HG02970 (cell line): ENCODE data around the gene CLBA1.

Experiments used
- ATAC-seq: cut with Tn5 transposase; IDR thresholded peaks from one replicate; pipeline ENCODE4 v1.9.1; 2021; ENCODE audit warnings: mild to moderate bottlenecking, moderate library complexity, moderate number of reproducible peaks; ENCODE audit not compliant: unreplicated experiment, low FRiP score

The CLBA1 gene

DNA sequence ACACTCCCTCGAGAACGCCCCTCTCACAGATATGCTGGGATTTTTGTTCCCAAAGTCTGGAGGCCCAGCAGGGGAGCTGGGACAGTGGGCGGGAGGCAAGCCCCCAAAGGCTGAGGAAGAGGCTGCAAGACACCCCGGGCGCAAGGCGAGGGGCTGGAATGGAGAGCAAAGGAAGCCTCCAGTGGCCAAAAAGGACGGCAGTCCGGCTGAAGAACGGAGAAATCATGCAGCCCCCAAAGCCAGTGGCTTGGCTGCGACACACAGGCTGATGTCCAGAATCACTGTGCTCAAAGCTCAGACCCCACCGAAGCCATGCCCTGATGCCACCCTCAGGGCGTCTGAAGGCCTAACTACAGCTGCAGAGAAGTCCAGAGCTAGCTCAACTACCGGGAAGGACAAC lies 10.9 kb downstream of the CLBA1 start:
- ATAC-seq, result no peak

DNA sequence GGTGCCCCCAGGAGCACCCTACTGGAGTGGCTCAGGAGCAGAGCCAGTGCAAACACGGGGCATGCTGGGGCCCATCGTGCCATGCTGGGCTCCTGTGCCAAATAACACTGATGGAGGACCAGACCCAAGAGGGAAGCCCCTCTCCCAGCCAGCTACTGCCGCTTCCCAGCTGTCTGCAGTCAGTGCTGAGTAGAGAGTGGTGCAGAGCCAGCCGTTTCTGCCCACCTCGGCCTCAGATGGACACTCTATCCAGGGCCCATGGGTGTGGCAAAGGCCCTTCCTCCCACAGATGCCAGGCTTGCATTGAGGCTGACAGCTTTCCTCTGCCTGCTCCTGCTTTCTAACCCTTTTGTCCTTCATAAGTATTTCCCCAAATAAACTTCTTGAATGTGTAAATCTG lies 13.2 kb downstream of the CLBA1 start:
- ATAC-seq, result no peak

DNA sequence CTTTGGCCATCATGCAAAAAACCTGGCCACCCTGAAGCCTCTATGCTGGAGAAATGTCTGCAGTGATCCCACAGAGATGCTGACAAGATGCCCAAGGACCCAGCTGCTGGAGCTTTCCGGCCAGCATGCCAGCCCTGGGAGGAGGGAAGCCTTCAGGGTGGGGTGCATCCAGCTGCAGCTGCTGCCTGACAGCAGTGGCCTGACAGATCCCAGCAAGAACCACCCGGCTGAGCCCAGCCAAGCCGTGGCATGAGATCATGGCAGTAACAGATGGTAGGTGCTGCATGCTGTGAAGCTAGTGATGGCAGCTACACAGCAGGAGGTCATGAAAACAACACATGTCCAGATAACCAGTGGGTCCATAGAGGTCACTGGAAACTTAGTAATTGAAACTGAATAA lies 13.8 kb downstream of the CLBA1 start:
- no peak for ATAC-seq

DNA sequence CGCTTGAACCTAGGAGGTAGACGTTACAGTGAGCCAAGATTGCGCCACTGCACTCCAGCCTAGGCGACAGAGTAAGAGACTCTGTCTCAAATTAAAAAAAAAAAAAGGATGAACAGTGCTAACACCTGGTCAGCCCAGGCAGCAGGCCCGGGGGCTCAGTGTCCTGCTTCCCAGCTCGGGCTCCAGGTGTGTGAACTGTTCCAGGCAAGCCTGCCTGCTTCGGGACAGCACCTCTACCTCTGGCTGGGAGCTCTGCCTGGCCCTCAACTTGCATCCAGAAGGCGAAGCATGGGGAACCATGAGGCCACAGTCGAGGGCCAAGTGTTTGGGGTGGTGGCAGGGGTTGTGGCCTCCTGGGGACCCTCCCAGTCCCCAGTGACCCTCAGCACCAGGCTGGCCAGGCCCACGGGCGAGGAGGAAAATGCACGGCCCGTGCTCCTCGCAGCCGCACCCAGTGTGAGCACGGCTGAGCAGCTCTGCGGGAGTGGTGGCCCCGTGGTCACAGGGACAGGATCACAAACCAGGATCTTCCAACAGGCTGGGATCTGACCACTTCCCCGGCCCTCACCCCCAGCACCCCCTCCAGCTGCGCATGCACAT lies 19.8 kb downstream of the CLBA1 start:
- ATAC-seq, result no peak

DNA sequence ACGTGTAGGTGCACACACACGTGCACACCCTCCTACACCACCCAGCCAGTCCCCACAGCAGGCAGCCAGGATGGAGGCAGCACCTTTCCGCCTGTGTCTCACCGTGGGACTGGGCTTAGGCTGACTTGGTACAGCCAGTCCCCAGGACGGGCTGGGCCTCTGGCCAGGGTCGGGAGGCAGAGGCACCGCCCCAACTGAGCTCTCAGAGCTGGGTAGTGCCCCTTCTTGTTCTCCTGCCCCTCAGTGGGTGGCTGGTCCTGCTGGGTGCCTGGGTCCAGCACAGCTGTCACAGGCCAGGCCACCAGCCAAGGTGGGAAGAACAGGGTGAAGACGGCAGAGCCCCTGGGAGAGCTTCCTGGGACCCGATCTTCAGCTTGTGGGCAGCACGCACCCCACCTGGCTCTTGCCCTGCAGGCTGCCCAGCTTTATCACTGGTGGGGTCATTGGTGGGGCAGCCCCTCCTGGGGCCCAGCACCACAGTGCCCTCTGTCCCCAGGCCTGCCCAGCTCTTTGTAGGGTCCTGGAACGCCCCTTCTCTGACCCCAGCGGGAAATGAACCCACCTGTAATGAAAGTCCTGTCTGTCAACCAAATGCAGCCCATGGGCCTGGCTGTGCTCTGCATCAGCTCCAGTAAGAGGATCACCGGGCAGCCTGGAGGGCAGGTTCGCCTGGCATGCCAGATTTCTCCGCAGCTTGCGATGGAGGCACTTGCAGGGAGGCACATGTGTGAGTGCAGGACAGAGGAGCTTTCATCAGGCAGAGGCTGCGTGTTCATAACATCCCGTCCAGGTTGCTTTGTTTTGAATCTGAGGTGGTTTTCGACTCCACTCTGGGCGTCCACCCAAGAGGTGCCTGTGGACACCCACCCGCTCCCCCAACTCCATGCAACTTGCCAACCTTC lies 20.6 kb downstream of the CLBA1 start:
- ATAC-seq, result no peak

DNA sequence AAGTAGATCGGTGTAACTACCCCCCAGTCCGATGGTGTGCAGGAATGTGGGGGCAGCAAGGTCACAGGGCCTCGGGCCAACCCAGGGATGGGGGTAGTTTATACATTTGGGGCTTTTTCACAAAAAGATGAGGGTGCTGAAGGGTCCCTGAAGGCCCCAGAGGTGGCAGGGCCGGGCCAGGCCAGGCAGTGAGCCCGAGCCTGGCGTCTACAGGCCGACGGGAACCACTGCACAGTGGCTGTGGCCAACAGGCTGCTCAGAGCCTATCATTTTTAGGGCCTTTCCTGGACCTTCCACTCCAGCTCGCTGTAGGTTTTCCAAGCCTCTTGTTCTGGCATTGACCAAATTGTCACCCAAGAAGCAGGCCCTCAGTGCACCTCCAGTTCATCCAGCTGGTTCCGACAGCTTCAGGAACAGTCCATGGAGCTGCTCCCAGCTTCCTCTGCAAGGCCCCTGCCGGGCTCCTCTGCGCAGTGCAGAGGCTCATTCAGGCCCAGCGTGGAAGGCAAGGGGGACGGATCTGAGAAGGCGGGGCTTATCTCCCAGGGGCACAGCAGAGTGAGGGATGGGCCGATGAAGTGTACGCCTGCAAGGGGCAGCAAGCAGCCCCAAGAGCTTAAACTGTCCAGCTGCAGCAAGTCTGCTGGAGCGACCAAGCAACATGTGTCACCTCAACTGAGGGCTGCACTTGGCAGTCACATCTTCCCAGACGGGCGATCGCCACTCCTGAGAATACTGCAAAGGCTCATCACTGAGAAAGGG lies 21.4 kb downstream of the CLBA1 start:
- no peak for ATAC-seq

DNA sequence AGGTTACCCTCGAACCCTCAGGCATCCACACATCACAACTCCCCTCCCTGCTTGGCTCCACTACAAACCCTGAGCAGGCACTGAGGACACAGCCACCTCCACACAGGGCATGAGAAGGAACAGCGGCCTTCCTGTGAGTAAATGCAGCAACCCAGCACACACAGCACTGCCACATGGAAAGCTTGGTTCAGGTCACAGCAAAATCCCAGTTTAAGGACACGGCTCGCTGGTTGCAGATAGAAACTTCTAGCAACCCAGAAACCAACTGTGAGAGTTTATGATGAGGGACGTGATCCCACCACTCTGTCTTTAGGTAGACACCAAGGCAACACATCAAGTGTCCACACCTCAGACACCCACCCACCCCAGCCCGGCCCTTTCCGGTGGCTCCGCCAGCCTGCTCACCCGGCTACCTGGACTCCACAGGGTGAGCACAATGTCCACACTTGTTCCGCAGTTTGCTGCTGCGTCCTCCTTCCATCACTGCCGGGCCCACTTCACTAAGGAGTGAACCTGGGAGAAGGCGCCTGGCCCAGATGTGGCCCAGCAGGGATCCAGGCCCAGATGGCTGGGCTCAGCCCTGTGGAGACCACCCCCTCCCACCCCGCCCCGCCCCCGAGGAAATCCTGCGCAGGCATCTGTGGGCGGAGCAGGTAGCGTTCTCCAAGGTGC lies 22.1 kb downstream of the CLBA1 start:
- ATAC-seq, result no peak

DNA sequence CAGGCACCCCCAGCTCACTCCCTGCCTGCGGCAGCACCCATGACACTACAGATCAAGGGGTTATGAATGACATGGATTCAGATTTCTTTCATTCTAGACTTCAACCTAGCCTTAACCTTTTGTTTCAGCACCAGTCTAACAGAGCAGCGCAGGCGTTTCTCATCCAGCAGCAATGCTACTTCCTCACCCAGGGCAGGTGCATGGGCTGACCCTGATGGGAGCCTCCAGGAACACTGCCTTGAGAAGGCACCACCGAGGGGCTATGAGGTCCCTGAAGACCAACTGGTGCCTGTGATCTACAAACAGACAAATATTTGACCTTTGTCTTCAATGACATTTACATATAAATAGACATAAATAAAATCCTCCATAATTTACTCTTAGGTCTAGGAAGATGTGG lies 24.5 kb downstream of the CLBA1 start:
- no peak for ATAC-seq

DNA sequence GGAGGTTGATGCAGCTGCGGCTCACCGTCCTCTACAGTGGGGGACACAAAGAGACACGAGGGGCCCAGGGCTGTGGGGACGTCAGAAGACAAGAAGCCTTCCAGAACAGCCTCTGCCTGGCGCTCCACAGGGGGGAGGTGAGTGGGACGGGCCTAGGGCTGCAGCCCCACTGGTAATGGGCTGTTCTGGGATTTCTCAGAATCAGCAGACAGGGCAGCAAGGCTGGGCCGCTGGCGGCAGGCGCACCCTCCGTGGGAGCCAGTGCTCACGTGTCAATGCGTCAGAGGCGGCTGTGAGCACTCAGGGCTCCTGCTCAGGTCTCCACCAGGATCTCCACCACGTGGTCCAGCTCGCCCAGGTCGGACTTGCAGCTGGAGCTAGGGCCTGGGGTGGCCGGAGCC lies 25.3 kb downstream of the CLBA1 start:
- no peak for ATAC-seq

DNA sequence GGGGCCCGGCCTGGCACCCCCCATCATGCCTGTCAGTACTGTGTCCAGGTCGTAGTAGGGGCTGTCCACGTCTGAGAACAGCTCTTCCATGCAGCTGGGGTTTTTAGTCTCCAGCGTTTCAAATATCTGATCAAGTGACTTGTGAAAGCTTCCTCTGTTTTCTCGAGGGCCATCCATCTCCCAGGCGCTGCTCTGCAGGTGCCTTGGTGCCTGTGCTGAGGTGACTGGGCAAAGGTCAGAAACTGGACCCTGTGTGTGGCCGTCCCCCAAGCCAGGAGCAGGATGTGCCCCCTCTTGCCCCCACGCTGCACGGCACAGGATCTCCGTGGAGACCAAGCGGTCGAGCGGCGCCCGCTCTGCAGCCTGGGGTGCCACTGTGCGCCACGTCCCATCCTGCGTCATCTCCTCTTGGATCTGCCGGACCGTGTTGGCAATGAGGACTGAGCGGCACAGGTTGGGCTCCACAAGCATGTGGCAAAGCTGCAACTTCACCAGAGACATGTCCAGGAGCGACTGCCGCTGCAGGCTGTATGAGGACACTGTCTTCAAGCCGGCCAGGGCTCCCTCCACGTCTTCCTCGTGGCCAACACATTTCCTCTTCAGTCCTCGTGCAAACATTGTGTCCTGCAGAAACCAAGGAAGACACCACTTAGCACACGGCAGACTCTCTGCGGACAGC lies 25.9 kb downstream of the CLBA1 start:
- ATAC-seq, result no peak

DNA sequence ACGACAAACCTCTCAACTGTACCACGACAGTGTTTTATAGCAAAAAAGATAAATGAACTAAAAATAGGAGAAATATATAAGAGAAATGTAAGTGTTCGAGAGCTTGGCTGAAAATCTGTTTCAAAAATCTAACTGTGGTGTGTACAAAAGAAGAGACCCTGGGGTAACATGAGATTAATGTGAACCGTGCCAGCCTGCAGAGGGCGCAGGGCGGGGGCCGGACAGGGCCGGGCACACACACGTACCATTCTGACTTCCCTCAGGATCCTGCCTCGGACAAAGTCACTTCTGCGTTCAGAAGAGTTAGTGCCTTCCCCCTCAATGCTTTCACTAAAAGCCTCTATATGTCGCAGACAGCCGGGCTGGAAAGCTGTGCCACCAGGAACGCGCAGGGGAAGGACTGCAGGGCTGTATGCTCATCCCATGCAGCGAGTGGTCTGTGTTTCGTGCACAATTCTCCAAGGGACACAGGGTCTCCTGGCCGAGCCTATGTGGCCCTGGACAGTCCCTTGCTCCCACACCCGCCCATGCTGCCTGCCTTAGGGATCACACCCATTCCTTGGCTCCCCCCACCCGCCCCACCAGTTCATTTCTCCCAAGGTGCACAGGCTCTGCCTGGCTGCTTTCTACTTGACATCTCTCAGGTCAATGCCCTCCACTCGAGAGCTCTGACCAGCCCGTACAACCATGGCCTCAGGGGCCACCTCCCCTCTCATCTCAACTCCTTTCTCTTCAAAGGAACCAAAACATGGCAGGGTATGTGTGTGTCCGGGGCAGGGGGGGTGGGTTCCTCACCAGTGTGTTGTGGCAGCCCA lies 26.8 kb downstream of the CLBA1 start:
- ATAC-seq, result no peak

DNA sequence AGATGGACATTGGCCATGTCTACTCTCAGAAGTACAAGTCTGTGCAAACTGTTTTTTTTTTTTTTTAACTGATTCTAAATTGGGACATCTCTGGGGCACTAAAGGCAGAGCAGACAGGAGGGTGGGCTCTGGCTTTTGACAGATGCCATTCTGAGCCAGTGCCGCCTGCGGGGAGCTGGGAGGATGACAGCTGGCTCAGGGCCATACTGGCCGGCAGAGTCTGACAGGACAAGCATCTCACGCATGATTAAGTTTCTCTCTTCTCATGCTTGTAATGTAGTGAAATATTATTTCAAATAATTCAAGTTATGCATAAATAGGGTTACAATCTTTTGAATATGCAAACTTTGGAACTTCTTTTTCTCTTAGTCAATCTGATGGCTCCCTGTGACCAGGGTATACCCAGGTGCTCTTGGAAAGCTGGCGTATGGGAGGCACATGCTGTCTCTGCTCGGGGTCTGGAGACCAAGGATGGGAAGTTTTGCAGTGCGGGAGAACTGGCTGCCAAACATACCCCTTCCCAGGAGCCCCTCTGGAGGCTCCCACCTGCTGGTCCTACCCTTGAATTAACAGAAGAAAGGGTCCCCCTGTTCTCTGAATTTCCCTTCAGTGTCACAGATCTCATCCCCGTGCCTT lies 27.7 kb downstream of the CLBA1 start:
- no peak for ATAC-seq

DNA sequence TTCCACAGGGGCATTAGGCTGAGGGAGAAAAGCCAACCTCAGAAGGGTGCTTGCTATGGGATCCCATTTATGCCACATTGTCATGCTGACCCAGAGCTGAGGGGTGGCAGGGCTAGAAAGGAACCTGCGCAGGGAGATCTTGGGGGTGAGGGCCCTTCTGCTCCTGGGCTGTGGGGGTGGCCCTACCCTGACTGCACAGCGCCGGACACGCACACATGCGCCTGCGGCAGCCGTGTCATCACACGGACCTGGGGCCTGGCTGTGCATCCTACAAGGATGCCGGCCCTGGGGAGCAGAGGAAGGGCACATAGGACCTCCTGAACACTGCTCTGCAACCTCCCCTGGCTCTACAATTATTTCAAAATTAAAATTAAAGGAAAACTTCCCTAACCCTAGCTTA lies 28.4 kb downstream of the CLBA1 start:
- no peak for ATAC-seq

DNA sequence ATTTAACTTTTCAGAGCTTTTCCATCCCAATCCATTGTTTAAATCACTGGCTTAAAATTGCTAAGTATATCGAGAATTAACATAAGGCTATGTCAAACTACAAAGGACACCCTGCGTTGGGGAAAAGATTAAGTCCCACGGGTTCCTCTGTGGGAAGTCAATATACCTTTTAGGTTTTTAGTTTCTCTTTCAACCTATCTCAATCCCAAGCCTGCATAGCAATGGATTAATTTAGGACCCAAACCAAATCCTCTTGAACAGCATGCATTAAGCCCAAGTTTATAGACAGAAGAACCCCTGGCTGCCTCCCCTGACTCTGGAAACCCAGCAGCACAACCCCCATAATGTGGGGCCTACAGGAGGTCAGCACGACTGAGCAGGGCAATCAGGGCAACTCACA lies 29.0 kb downstream of the CLBA1 start:
- no peak for ATAC-seq

DNA sequence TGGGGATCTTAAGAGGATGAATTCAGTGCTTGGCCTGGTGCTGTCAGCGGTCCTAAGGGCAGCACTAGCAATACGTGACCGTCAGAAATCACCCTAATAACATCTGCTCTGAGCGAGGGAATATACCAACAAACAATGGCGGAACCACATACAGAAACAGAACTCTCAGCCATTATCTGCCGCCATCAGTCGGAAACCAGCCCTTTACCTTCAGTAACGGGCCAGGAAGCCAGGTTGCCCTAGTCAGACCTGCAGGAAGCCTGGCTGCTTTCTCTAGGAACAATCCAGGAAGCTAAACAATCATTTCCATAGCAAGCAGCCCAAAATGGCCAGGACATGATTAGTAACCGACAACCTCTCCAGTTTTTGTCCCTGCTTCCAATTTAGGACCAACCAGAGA lies 29.7 kb downstream of the CLBA1 start:
- ATAC-seq, result no peak

DNA sequence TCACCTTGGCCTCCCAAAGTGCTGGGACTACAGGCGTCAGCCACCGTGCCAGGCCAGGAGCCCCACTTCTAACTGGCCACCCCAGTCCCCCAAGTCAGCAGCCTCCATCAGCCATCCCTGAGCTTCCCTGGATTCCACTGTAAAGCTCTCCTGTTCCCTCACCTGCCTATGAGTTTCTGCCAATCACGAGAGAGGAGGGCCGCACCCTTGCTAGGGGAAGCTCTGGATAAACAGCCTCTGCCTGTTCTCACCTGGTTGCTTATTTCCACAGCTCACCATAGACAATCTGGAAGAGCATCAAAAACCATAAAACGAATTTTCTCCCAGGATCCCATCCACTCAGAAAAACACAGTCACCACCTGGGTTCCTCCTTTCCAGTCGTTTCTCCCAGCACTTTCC lies 30.3 kb downstream of the CLBA1 start:
- no peak for ATAC-seq

DNA sequence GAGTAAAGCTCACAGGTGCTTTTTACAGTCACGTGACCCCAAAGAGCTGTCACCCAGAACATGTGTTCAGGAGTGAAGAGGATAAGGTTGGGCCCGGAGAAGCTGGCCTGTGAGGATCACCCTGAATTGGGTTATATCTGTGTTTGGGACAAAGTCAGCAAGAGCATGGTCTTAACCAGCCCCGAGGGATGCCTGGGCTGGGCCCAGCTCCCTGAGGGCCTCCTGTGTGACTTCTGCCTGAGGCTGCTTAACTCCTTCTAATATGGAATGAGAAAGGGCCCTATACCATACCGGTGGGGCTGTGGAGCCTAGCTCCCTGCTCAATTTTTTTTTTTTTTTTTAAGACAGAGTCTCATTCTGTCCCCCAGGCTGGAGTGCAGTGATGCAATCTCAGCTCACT lies 32.8 kb downstream of the CLBA1 start:
- no peak for ATAC-seq

DNA sequence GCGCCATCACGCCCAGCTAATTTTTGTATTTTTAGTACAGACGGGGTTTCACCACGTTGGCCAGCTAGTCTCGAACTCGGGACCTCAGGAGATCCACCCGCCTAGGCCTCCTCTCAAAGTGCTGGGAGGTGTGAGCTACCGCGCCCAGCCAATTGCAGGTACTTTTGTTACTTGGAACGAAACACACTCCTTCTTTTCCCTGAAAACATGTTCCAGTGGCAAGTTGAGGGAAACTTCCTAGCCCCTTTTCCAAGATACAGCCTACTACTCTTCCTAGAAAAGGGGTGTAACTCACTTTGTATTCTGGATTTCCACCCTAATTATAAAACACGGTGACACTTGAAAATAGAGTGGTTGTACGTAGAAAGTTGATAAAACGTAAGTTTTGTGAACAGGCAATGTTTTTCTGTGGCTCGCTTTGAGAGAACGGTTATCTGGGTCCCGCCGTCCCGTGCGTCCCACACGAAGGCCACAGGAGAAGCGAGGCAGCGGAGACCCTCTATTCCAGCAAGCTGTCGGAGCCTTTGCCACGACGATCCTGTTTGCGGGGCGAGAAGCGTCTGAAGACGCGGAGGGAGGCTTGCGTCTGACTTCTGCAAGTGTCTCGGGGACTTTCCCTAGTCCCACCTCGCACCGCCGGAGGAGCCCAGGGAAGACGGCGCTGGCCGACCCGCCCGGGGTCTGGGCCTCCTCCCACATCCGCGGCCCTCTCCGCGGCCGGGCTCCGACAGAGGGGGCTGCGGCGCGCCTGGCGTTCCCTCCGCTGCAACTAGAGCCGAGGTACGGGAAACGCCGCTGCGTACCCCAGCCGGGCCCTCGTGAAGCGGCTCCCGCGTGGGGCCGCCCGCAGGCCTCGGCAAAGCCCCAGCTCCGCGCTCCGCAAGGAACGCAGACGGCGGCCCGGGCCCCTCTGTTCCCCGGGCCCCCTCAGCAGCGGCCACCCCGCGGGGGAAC lies 34.5 kb downstream of the CLBA1 start:
- ATAC-seq, result peak; percentile 25
